Astrocyte (in vitro differentiated cells and primary cell): ENCODE results near the gene B4GALT3. TPM values are rescaled to one million over a fixed set of nuclear protein-coding genes. Genes with fewer than 3 reads are reported as not detected.
A peak's percentile ranks its signal among the peaks of the same experiment; 100 is the strongest.

ENCODE experiments used
- DNase-seq: peaks from one replicate; pipeline ENCODE4 v3.0.0-alpha.2; 2010; ENCODE audit warnings: low read depth
- FAIRE-seq: peaks from 2 replicates; lab custom pipeline; 2011; peaks lifted over from hg19 to GRCh38; lab: Jason Lieb, UNC
- H2AFZ ChIP-seq: 2 replicates; pipeline ENCODE4 v1.6.0; 2012; ENCODE audit warnings: low read depth, low read length, inconsistent platforms
- H3K27ac ChIP-seq: 2 replicates; pipeline ENCODE4 v1.5.1; 2011; ENCODE audit warnings: low read depth, low read length, inconsistent platforms
- H3K27me3 ChIP-seq: 2 replicates; pipeline ENCODE4 v1.6.0; 2011; ENCODE audit warnings: low read length, inconsistent platforms; ENCODE audit not compliant: insufficient read depth
- H3K36me3 ChIP-seq: 2 replicates; pipeline ENCODE4 v1.5.1; 2011; ENCODE audit warnings: low read length, inconsistent platforms; ENCODE audit not compliant: insufficient read depth
- H3K4me1 ChIP-seq: 2 replicates; pipeline ENCODE4 v1.5.1; 2011; ENCODE audit warnings: low read length, inconsistent platforms; ENCODE audit not compliant: insufficient read depth
- H3K4me2 ChIP-seq: 2 replicates; pipeline ENCODE4 v1.6.0; 2012; ENCODE audit warnings: low read length, inconsistent platforms
- H3K4me3 ChIP-seq: 2 replicates; pipeline ENCODE4 v1.5.1; 2011; ENCODE audit warnings: low read depth, mild to moderate bottlenecking, low read length, inconsistent platforms; ENCODE audit not compliant: insufficient read depth
- H3K79me2 ChIP-seq: 2 replicates; pipeline ENCODE4 v1.6.0; 2012; ENCODE audit warnings: mild to moderate bottlenecking, low read length, inconsistent platforms; ENCODE audit not compliant: insufficient read depth
- H3K9ac ChIP-seq: 2 replicates; pipeline ENCODE4 v1.6.0; 2012; ENCODE audit warnings: mild to moderate bottlenecking, low read length, inconsistent platforms
- H3K9me3 ChIP-seq: 2 replicates; pipeline ENCODE4 v1.5.1; 2012; ENCODE audit warnings: low read depth, mild to moderate bottlenecking, low read length, inconsistent platforms; ENCODE audit not compliant: insufficient read depth
- H4K20me1 ChIP-seq: 2 replicates; pipeline ENCODE4 v1.6.0; 2012; ENCODE audit warnings: low read length, inconsistent platforms; ENCODE audit not compliant: insufficient read depth
- H3K27ac Mint-ChIP-seq: one replicate; pipeline ENCODE4 v1.8.0; 2021; ENCODE audit warnings: mild to moderate bottlenecking, mixed read lengths; ENCODE audit not compliant: unreplicated experiment
- H3K27me3 Mint-ChIP-seq: one replicate; pipeline ENCODE4 v1.8.0; 2021; ENCODE audit warnings: low read depth, mixed read lengths; ENCODE audit not compliant: unreplicated experiment
- H3K36me3 Mint-ChIP-seq: one replicate; pipeline ENCODE4 v1.8.0; 2021; ENCODE audit warnings: low read depth, mixed read lengths; ENCODE audit not compliant: unreplicated experiment
- H3K4me1 Mint-ChIP-seq: one replicate; pipeline ENCODE4 v1.8.0; 2021; ENCODE audit warnings: low read depth, mixed read lengths; ENCODE audit not compliant: unreplicated experiment
- H3K4me3 Mint-ChIP-seq: one replicate; pipeline ENCODE4 v1.8.0; 2021; ENCODE audit warnings: mild to moderate bottlenecking, moderate library complexity, mixed read lengths; ENCODE audit not compliant: unreplicated experiment
- H3K9me3 Mint-ChIP-seq: one replicate; pipeline ENCODE4 v1.8.0; 2021; ENCODE audit warnings: mild to moderate bottlenecking, mixed read lengths; ENCODE audit not compliant: unreplicated experiment
- EZH2 ChIP-seq: IDR thresholded peaks from 2 replicates; pipeline ENCODE4 v1.6.1; 2012; ENCODE audit warnings: mild to moderate bottlenecking, low read length, inconsistent platforms; ENCODE audit not compliant: insufficient read depth
- total RNA-seq: library from RNA; stranded (reverse); gene quantifications from 2 replicates; pipeline ENCODE4 v1.2.1, GENCODE V29; 2021
- TF ChIP-seq, protein P1 (sequence below): IDR thresholded peaks from 2 replicates; pipeline ENCODE4 v1.5.1; 2011; ENCODE audit warnings: low read depth, mild to moderate bottlenecking, inconsistent platforms, low read length, moderate library complexity; ENCODE audit not compliant: insufficient read depth

Gene B4GALT3
- total RNA-seq, 1 donor from 2014 or later = 39.6 TPM

DNA sequence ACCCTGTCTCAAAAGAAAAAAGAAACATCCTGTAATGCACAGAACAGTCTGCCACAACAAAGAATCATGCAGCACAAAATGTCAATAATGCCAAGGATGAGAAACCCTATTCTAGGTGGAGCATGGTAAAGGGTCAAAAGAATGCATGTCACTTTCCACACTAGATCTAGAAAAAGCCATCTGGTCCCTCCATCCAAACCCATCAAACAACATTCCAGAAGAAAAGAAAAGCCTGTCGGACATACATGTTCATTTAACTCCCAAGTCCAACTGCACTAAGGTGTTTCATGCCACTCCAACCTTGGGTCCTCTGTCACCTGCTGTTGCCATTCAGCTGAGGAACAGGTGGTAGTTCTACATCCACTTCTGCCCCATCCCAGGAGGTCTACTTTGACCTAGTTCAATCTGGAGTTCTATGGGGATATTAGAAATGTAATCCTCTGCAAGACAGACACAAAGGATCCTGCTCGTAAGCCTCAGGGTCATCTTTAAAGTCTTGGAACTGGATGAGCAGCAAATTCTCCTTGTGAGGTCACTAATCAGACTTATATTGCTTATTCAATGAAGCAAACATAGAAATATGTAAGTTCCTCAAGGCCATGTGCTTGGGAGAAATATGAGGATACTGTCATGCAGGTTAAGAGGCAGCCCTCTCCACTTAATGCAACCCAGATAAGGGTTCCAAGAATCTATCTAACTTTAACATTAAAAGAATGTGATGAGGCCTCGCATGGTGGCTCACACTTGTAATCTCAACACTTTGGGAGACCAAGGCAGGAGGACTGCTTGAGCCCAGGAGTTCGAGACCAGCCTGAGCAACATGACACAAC lies 48.5 kb downstream of the B4GALT3 start:
- FAIRE-seq (no peak), DNase-seq (no peak)
- Mint-ChIP-seq H3K9me3 (no peaks in the 10 kb centered on the region), H3K27ac (no peak overlapping the region), H3K4me1 (peaks cover 28% of the 10 kb centered on the region), H3K4me3 (no peak overlapping the region), H3K27me3 (no peaks in the 10 kb centered on the region), H3K36me3 (peaks cover 28% of the 10 kb centered on the region)
- Histone ChIP-seq H2AFZ (no peak overlapping the region), H3K4me1 (peaks cover 5% of the 10 kb centered on the region), H3K79me2 (peaks cover 87% of the 10 kb centered on the region), H3K4me3 (no peak overlapping the region), H3K9ac (no peak overlapping the region), H3K27ac (no peak overlapping the region), H3K36me3 (peaks cover 30% of the 10 kb centered on the region), H3K9me3 (no peaks in the 10 kb centered on the region), H3K27me3 (no peaks in the 10 kb centered on the region), H4K20me1 (peaks cover 73% of the 10 kb centered on the region), H3K4me2 (no peak overlapping the region)
- no peak for TF ChIP-seq EZH2
- TF ChIP-seq, protein P1, sequence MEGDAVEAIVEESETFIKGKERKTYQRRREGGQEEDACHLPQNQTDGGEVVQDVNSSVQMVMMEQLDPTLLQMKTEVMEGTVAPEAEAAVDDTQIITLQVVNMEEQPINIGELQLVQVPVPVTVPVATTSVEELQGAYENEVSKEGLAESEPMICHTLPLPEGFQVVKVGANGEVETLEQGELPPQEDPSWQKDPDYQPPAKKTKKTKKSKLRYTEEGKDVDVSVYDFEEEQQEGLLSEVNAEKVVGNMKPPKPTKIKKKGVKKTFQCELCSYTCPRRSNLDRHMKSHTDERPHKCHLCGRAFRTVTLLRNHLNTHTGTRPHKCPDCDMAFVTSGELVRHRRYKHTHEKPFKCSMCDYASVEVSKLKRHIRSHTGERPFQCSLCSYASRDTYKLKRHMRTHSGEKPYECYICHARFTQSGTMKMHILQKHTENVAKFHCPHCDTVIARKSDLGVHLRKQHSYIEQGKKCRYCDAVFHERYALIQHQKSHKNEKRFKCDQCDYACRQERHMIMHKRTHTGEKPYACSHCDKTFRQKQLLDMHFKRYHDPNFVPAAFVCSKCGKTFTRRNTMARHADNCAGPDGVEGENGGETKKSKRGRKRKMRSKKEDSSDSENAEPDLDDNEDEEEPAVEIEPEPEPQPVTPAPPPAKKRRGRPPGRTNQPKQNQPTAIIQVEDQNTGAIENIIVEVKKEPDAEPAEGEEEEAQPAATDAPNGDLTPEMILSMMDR = no peak

DNA sequence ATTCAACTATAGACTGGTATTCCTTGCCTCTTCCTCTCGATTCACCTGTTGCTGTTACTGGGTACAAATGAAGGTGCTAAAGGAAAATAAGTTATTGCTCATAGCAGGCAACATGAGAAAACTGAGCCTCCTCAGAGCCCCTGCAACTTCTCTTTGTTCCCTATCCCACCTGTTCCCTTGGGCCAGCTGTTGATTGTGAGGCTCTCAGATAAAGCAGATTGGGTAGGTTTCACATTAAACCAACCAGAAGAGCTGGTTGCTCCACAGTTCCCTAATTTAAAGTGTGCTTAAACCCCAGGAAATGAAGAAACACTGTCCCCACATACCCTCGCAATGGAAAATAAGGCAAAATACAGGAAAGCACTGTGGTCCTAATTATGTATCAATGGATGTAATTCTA lies 49.7 kb downstream of the B4GALT3 start:
- H2AFZ ChIP-seq = no peak overlapping the region
- no peak overlapping the region for H3K9ac ChIP-seq
- no peak for DNase-seq
- peaks cover 32% of the 10 kb centered on the region for H3K36me3 Mint-ChIP-seq
- H3K9me3 ChIP-seq = no peaks in the 10 kb centered on the region
- H3K4me3 ChIP-seq = no peak overlapping the region
- H3K36me3 ChIP-seq = peaks cover 32% of the 10 kb centered on the region
- H4K20me1 ChIP-seq = peaks cover 74% of the 10 kb centered on the region
- no peaks in the 10 kb centered on the region for H3K27me3 ChIP-seq
- TF ChIP-seq, protein P1 = no peak
- no peak for TF ChIP-seq EZH2
- H3K27ac ChIP-seq = no peak overlapping the region
- H3K4me3 Mint-ChIP-seq = peak overlapping the region; percentile 22
- H3K79me2 ChIP-seq = peaks cover 81% of the 10 kb centered on the region
- no peak overlapping the region for H3K4me2 ChIP-seq
- no peak overlapping the region for H3K27ac Mint-ChIP-seq
- H3K9me3 Mint-ChIP-seq = no peaks in the 10 kb centered on the region
- H3K4me1 Mint-ChIP-seq = peaks cover 28% of the 10 kb centered on the region
- H3K27me3 Mint-ChIP-seq = no peaks in the 10 kb centered on the region
- FAIRE-seq = no peak
- peaks cover 5% of the 10 kb centered on the region for H3K4me1 ChIP-seq

DNA sequence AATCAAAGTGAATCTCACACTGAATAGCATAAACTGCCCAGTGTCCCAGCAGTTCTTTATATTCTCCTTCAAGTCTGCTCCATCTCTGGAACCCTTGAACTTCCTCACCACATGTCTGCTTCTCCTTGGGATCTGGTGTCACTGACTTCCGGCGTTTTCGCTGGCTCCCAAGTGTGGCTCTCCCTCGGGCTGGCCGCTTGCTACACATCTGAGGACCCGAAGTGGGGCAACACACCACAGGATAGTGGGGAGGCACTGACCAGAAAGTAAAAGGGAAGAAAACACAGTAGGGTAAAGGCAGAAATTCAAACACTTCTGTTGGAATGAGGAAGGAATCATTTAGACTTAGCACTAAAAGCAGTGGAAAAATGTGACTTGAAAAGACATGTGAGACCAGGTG lies 54.3 kb downstream of the B4GALT3 start:
- H2AFZ ChIP-seq = no peak overlapping the region
- TF ChIP-seq EZH2 = no peak
- H3K27ac ChIP-seq = no peak overlapping the region
- Mint-ChIP-seq H3K4me1 (peaks cover 34% of the 10 kb centered on the region), H3K36me3 (peaks cover 36% of the 10 kb centered on the region), H3K27ac (no peak overlapping the region), H3K9me3 (no peaks in the 10 kb centered on the region), H3K27me3 (no peaks in the 10 kb centered on the region), H3K4me3 (no peak overlapping the region)
- no peak for FAIRE-seq
- H3K9ac ChIP-seq = no peak overlapping the region
- peaks cover 50% of the 10 kb centered on the region for H4K20me1 ChIP-seq
- peaks cover 16% of the 10 kb centered on the region for H3K4me1 ChIP-seq
- peaks cover 67% of the 10 kb centered on the region for H3K79me2 ChIP-seq
- no peaks in the 10 kb centered on the region for H3K27me3 ChIP-seq
- no peak overlapping the region for H3K4me2 ChIP-seq
- H3K36me3 ChIP-seq = peaks cover 46% of the 10 kb centered on the region
- H3K9me3 ChIP-seq = no peaks in the 10 kb centered on the region
- H3K4me3 ChIP-seq = no peak overlapping the region
- DNase-seq = no peak
